Mammary epithelial cell (primary cell): ENCODE measurements around the gene SCARB1.

ENCODE experiments used
- EZH2 ChIP-seq: IDR thresholded peaks from 2 replicates; pipeline ENCODE4 v1.6.1; 2012; ENCODE audit warnings: low read length, inconsistent platforms, borderline replicate concordance
- TF ChIP-seq, protein P1 (sequence below), 2 donors: IDR thresholded peaks in 1 of 2; conservative IDR thresholded peaks in 1 of 2; 2 replicates each; pipeline ENCODE4 v1.5.1; 2011 to 2012; ENCODE audit warnings: inconsistent platforms in 2 of 2, low read length in 2 of 2, mild to moderate bottlenecking in 2 of 2, control low read depth in 1 of 2, low read depth in 1 of 2; ENCODE audit not compliant: insufficient read depth in 1 of 2; ENCODE audit errors: extremely low read depth in 1 of 2

- TF ChIP-seq, protein P1, sequence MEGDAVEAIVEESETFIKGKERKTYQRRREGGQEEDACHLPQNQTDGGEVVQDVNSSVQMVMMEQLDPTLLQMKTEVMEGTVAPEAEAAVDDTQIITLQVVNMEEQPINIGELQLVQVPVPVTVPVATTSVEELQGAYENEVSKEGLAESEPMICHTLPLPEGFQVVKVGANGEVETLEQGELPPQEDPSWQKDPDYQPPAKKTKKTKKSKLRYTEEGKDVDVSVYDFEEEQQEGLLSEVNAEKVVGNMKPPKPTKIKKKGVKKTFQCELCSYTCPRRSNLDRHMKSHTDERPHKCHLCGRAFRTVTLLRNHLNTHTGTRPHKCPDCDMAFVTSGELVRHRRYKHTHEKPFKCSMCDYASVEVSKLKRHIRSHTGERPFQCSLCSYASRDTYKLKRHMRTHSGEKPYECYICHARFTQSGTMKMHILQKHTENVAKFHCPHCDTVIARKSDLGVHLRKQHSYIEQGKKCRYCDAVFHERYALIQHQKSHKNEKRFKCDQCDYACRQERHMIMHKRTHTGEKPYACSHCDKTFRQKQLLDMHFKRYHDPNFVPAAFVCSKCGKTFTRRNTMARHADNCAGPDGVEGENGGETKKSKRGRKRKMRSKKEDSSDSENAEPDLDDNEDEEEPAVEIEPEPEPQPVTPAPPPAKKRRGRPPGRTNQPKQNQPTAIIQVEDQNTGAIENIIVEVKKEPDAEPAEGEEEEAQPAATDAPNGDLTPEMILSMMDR (conservative IDR thresholded peaks at IDR 0.05 in 1 of 2, IDR thresholded peaks at IDR 0.05 in 1 of 2; ENCODE audit: extremely low read depth in 1 of 2, insufficient read depth in 1 of 2, low read depth in 1 of 2, low read length in 2 of 2): no peak
- TF ChIP-seq EZH2: no peak
Observed at GRCh38 chr12:124836759-124837158, 26.9 kb downstream of the SCARB1 start.
